NCI-H82 (cell line): ENCODE measurements around the gene INSYN2A.

ENCODE experiments used
- DNase-seq: peaks from one replicate; lab custom pipeline; 2025; lab: John Stamatoyannopoulos, UW

The INSYN2A gene

DNA sequence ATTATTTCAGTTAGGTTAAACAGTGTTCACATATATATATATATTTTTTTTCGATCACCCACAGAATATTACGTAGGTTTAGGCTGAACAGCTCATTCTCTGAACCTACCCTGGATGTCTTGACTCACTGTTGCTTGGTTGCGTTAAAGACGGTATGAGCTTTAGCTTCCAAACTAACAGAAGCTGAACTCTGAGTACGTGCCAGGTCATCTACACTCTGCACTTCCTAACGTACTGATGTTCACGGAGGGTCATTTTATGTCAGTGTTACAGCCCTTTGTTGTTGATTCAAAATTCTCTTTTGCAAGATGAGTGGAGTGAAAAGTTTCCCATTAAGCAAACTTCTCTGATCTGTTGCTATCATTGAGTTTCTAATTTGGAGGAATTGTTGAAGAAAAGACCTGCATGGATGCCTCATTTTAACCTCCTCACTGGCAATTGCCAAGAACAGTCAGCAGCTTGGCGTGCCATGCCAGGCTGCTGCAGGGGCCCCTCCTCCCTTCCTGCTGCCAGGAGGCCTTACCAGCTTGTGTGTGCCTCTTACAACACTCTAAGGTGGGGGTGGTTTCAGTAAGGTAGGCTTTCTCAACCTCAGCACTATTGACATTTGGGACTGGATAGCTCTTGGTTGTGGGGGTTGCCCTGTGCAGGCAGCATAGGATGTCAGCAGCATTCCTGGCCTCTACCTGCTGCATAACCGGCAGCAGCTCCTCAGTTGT lies 44.3 kb downstream of the INSYN2A start:
- DNase-seq, result no peak

DNA sequence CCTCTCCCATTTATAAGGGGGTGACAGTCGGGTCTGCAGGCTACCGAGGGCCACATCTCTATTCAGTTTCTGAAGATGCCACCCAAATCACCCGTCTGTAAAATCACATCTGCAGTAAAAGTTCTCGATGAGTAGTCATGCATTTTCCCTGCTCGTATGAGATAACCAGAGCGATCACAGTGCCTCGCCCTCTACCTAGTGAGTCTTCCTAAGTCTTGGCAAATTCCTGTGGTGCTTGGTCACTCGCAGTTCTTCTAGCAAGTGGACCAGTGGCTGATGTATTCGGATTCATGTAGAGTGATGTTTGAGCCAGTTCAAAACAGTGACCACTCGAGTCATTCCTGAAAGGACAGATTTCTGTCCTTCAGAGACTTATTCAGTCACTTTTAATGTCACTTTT lies 44.9 kb downstream of the INSYN2A start:
- no peak for DNase-seq

DNA sequence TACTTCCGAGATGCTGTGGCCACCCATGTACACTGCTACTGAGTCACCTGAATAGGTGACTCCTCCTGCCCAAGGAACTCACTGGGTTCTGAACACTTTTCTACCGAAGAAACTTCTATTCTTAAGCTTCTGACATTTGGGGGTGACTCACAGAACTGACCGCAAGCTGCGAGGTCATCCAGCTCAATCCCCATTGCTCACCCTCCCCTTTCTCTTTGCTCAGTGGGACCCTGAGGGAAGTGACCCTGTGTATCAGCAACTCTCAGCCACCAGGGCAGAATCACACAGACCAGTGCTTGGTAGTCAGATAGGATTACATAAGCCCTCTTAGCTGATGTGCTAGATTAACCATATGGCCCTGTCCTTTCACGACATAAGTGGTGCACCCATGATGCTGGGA lies 46.3 kb downstream of the INSYN2A start:
- DNase-seq, result peak; percentile 90

DNA sequence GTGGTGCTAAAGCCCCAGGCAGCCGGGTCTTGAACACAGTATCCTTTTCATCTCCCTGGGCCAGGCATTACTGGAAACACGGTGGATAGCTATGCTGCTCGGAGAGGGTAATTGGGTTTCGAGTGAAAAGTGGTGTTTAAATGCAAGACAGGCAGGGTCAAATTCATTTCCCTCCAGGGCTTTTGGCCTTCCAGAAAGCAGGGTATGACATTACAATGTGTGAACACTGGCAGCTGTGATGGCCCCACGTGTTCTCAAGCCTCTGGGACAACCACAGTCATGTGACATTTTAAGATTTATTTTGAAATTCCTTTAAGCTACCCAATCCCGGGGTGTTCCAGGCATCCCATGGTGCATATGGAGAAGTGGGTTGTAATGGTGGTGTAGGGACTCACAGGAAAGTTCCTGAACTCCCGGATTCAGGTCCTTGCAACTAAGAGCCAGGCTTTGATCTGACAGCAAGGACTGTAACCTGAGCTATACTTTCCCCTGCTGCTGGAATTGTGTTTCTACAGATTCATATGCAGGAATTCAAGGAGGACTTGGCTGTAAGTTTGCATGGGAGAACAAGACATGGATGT lies 46.8 kb downstream of the INSYN2A start:
- peak; percentile 16 for DNase-seq

DNA sequence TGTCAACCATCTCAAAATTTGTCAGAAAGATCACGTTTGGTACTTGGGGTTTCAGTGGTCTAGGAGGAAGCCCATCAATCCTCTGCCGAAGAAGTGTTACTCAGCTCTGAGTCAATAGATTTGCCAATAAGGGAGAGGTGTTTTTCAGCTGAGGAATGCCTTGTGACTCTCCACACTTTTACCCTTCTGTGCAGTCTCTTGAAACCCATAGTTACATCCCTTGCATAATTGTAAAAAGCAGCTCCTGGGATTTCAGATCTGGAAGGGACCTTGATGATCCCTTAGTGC lies 47.5 kb downstream of the INSYN2A start:
- no peak for DNase-seq

DNA sequence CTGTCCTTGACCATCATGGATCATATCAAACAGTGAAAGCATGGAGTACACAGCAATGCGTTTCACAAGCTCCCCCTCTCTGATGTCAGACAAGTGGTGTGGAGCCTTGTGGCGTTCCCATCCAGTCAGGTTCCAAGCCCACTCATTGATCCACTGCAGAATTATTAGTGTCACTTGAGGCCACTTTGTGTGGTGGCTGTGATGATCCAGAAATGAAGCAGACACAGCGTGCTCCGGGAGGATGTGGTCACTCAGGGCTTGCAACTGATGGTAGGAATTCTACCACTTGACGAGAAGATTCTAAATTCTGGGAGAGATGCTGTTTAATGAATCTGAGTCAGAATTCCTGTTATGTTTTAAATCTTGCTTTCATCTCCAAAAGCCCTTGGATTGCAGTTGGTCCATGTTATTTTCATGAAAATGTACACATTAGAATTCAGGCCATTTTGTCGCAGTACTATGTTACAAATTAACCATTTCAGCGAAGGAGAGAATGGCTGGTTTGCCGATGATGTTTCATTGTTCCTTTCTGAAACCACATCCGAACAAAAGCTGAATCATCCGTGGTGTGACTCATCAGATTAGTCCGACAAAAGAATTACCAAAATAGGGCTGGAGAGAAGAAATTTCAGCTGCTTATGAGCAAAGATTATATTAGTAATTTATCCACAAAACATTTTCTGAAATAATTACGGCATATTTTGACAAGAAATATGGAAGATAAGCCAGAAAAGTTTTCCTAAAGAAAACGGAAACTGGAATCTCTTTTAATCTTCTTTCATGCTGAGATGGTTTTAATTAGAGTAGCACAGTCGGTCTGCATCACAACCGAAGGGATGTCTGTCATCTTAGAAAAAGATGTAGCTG lies 48.1 kb downstream of the INSYN2A start:
- no peak for DNase-seq

DNA sequence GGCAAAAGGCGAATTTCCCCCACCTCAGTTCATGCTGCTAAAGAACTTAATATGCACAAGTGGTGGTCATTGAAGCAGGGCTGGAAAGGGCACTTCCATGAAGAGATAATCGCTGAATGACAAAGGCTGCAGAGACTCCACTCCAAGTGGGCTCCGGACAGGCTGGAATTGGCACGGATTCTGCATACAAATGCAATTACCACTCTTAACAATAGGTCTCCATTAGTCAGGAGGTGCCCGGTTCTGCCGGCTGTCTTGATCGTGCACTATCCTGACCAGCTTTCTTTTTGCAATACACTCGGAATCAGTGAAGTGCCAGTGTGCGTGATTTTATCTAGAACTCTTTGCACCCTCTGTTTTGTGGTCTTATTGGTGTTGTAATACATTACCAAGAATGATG lies 49.7 kb downstream of the INSYN2A start:
- no peak for DNase-seq
